GM19351 (cell line): ENCODE data around the gene USP25.

Source experiments
- ATAC-seq: cut with Tn5 transposase; IDR thresholded peaks from one replicate; pipeline ENCODE4 v1.9.1; 2021; ENCODE audit warnings: mild to moderate bottlenecking, moderate library complexity; ENCODE audit not compliant: unreplicated experiment

Gene USP25

GRCh38 chr21:15850645-15851044 lies 120.9 kb downstream of the USP25 start:
- ATAC-seq: no peak

DNA sequence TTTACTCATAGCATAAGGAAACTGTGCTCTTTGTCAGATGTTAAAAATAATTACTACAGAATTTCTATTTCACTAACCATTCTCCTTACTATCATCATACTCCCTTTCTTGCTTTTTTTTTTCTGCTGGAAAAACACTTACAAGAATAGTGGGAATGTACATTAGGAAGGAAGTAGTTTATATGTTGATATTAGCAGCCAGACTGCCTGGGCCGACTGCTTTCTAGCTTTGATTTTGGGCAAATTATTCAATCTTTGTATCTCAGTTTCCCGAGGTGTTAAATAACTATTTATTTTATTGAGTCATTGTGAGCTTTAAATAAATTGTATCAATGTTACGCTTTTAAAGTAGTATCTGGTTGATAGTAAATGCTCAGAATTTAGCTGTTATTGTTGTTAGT lies 122.4 kb downstream of the USP25 start:
- ATAC-seq: no peak

DNA sequence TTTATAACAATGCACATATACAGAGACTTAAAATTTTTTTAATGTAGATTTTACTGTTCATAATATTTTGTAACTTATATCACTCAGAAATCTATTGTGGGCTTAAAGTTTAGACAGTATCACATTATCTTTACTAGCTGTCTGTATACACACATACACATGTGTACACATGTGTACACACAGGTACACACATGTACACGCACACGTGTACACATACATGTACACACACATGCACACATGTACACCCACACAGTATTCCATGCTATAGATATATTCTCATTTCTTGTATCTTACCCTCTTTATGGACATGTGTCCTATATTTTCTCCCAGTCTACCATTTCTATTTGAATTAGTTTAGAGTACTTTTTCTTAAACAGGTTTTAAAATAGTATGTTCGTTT lies 123.3 kb downstream of the USP25 start:
- ATAC-seq: no peak

DNA sequence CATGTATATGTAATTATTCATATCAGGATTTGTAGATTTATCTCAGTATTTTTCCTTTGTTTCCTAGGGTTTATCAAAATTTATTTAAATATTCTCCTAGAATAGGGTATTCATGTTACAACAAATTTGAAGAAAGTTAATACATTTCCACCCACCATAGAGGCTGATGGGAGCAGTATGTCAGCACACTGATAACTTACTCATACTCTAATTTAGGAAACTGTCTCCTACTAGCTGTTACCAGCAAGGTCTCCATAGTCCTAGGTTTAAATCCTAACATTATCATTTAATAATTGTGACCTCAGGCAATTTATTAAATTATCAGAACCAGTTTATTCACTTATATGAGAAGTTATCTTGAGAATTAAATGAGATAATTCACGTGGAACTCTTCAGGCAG lies 127.0 kb downstream of the USP25 start:
- ATAC-seq: no peak

DNA sequence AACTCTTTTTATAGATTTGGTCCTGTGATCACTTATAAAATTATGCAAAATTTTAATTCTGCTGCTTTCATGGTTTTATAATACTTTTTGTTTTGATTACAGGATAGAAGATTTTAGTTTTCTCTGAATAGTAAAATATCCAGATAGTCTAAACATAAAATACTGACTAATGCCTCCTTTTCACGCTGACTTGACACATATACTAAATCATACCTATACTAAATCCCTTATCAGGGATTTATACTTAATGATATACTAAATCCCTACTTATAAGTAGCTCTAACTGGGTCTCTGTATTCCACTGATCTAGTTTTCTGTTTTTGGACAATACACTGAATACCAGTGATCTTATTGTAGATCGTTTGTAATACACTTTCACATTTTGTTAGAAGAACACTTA lies 128.0 kb downstream of the USP25 start:
- no peak for ATAC-seq

DNA sequence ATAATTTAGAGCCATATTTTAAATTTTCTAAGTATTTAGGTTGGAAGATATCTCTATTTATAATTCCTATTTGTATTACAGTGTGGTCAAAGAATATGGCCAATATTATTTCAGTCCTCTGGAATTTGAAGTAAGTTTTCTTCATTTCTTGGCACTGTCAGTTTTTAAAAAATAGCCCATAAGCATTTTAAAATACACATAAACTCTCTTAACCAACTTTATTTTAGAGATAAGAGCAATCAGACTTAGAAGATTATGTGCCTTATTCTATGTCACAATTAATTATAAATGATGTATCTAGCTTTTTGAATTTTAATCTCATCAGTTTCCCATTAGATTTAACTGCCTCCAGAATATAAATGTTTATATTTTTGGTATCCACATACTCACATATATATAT lies 130.8 kb downstream of the USP25 start:
- ATAC-seq: no peak

DNA sequence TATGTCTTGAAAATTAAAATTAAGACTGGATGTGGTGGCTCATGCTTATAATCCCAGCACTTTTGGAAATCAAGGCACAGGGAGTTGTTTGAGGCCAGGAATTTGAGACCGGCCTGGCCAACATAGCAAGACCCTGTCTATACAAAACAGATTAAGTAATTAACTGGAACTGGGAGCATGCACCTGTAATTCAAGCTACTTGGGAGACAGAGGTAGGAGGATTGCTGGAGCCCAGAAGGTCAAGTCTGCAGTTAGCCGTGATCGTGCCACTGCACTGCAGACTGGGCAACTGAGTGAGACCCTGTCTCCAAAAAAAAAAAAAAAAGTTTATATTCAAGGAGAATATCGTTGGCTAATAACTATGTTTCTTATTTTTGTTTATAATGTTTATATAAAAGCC lies 139.2 kb downstream of the USP25 start:
- ATAC-seq: no peak

- peak; percentile 70 for ATAC-seq
Observed at GRCh38 chr21:15870819-15871218, 141.0 kb downstream of the USP25 start.

- no peak for ATAC-seq
Observed at GRCh38 chr21:15872236-15872635, 142.5 kb downstream of the USP25 start.

DNA sequence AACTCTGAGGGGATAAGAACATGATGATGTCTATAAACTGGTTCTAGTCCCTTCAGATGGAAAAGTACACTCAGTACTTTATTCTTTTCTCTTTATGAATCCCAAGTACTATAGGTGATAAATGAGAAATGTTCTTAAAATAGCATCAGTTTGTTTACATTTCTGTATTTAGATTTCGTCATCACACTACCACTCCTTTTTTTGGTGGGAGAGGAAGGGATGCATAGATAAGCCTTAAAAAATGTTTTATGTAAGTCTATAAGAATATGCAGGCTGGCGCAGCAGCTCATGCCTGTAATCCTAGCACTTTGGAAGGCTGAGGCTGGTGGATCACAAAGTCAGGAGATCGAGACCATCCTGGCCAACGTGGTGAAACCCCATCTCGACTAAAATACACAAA lies 144.8 kb downstream of the USP25 start:
- no peak for ATAC-seq

- no peak for ATAC-seq
Observed at GRCh38 chr21:15875286-15875685, 145.5 kb downstream of the USP25 start.

GRCh38 chr21:15893902-15894301 lies 164.1 kb downstream of the USP25 start:
- no peak for ATAC-seq

- ATAC-seq: no peak
Observed at GRCh38 chr21:15894596-15894995, 164.8 kb downstream of the USP25 start.

DNA sequence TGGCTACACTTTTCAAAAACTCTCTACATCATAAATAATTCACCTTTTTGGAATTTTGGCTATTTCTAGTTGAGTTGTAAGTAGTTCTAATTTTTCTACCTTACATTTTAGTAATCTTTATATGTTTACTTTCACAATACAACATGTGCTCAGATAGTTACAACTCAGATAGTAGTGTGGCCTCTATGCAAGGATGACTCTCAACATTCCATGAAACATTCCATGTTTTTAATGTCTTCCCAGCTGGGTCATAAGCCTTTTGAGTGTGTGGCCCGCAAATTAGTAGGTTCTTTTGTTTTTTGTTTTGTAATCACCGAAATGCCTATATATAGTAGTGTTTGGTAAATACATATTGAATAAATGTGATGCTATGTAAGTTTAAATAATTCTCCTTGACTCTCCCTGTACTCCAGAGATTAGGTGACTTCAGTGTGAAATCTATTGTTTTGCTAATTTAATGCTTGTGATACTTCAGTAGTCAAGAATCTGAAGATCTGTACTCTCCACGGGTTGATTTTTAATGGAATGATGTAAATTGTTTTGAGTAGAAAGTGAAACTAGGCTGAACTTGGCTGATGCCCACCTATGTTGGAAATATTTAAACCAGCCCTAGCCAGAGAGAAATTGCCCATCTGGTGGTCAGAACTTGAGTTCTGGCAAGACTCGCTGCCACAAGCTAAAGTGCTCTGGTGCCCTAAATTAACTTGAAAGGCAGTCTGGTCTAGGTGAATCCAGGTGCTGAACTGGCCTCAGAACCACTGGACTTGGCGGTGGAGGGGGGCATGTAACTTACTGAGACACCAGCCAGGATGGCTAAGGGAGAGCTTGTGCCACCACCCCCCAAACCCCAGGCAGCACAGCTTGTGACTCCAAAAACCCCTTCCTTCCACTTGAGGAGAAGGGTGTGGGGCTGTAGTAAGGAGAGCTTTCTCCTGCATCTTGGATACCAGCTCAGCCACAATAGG lies 165.6 kb downstream of the USP25 start:
- ATAC-seq: no peak

- ATAC-seq: no peak
Observed at GRCh38 chr21:15896501-15896900, 166.7 kb downstream of the USP25 start.

DNA sequence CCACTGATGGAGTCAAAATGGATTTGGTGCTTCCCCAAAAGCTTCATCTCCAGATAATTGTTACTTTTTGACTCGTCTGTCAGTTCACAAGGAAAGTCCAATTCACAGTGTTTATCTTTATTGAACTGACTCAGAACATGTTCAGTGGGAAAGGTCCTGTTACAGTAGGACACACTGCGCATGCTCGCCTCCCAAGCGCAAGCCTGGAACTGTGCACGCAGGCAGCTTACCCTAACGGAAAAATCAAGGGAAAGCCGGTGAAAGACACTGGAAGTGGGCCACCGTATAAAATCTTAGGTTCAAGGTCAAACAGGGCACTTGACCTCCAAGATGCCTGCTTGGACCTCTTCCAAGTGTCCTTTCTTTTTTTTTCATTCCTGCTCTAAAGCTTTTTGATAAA lies 174.6 kb downstream of the USP25 start:
- no peak for ATAC-seq

- no peak for ATAC-seq
Observed at GRCh38 chr21:15908187-15908586, 178.4 kb downstream of the USP25 start.

DNA sequence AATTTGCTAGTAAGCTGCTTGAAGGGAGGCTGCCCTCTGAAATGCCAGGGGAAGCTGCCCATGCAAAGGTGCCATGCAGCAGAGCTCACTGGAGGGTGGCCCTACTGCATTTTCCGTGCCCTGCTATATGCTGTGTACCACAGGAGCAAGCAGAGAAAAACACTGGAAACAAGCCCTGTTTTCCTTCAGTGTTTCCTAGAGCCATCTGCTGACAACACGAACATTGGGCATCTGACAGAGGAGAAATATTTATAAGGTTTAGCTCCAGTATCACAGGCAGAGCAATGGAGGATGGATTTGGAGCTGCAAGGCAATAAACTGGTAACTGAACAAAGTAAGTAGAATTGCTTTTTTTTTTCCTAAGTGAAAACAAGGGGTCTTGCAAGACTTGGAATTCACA lies 198.4 kb downstream of the USP25 start:
- ATAC-seq: no peak

- ATAC-seq: no peak
Observed at GRCh38 chr21:15928686-15929425, 199.1 kb downstream of the USP25 start.

- ATAC-seq: no peak
Observed at GRCh38 chr21:15929536-15929935, 199.8 kb downstream of the USP25 start.
